A673 (cell line): ENCODE measurements around the gene SLC22A4.

Source experiments
- CTCF ChIP-seq: fragments of 300-800, 200-600 bp; sonication (generic); conservative IDR thresholded peaks from 2 replicates; pipeline ENCODE4 v1.5.1; 2017; ENCODE audit warnings: low read depth, mild to moderate bottlenecking, antibody characterized with exemption, low read length, moderate library complexity, mixed read lengths
- EZH2 ChIP-seq: fragments of 200-600 bp; sonication (generic); IDR thresholded peaks from 2 replicates; pipeline ENCODE4 v1.6.1; 2017; ENCODE audit warnings: borderline replicate concordance, low read depth, mild to moderate bottlenecking, mixed read lengths, antibody characterized with exemption, low read length; ENCODE audit not compliant: poor library complexity, severe bottlenecking

GRCh38 chr5:132321109-132321721, 27.0 kb downstream of the SLC22A4 start:
- TF ChIP-seq CTCF = no peak
- no peak for TF ChIP-seq EZH2
